Measurements from ENCODE around the gene NR1I3.

Gene NR1I3

DNA sequence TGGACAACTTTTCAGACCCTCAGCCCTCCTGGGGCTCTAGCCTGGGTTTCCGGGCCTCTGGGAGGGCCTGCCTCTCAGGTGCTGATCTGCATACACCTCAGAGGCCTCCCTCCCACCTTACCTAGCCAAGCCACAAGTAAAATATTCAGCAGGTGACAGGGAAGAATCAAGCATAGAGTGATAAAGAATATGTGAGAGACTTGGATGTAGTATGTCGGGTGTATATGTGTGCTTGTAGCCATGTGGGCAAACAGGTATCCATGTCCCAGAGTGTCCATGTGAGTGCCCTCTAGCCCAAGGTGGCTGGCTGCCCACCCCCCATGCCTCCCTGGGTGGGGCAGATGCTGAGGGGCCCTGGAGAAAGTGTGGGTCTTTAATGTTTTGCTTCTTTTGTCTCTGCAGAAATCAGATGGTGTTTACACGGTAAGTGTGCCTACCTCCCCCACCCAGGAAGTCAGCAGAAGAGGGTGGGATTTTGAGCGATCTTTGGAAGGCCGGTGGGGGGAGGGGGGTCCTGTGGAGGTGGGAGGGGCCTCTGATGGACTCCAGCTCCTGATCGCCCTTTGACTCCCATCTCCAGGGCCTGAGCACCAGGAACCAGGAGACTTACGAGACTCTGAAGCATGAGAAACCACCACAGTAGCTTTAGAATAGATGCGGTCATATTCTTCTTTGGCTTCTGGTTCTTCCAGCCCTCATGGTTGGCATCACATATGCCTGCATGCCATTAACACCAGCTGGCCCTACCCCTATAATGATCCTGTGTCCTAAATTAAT, 19.5 kb downstream of the NR1I3 start:
- no peak for DNase-seq (ENCODE audit: low spot score)

DNA sequence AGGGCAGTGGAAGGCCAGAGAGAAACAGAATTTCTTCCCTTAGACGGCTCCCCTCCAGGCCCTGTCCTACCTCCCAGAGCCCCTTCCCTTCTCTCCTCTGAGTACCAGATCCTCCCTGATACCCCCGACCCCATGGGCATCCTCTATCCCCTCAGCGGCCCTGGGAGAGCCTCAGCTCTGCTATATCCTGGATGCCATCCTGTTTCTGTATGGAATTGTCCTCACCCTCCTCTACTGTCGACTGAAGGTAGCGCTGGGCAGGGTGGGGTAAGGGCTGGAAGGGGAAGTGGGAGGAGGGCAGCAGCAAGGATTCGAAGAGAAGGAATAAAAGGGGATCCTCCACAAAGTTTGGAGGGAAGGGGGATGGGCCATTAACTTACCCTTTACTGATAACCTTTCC, 20.2 kb downstream of the NR1I3 start:
- no peak for DNase-seq (ENCODE audit: low spot score)

DNA sequence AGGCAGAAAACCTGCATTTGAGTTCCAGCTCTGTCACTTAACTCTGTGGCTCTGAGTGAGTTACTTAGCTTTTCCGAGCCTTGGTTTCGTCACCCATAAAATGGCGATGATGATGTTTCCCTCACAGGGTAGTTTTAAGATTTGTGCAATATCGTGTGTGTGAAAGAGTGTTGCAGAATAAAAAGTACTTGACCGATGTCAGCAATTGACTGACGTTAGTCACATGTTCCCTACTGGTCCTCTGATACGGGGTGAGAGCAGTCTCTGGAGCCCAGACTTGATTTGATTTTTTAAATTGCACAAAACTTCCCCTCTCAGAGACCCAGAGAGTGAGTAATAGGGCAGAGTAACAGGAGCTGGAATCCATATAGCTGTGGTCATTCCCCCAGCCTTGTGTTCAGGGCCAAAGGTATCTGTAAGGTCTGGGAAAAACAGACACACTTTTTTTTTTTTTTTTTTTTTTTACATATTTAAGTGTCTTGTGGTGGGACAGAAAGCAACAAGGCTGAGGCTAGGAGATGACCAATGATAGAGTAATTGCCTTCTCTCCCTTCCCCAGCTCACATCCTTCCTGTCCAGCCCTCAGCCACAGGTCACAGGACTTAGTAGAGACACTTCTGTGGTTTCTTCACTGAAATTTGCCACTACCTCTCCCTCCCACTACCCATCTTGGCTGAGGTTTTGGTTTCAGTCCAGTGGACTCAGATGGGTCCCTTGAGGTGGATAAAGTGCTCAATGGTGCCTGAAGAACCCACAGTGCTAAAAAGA, 20.9 kb downstream of the NR1I3 start:
- peak; percentile 58 for DNase-seq (ENCODE audit: low spot score)

DNA sequence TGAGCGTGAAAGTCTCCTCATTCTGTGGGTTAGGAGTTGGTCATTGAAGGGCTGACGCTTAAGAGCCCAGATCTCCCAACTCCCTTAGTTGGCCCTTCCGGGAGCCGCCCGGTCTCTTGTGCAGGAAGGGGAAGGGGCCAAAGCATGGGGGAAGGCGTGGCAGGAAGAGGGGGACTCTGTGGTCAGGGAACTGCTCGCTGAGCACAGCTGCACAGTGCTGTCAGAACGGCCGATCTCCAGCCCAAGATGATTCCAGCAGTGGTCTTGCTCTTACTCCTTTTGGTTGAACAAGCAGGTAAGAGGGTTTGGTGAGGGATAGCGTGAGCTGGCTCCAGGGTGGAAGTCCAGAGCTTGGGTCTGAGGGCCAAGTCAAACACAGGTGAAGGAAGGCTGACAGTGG, 22.9 kb downstream of the NR1I3 start, which contains the start of gene FCER1G:
TSS of gene FCER1G (plus strand) at position 220 of the 400 bp plus-strand sequence. CDS start at position 247, 27 bp downstream.
- DNase-seq (ENCODE audit: low spot score): no peak

DNA sequence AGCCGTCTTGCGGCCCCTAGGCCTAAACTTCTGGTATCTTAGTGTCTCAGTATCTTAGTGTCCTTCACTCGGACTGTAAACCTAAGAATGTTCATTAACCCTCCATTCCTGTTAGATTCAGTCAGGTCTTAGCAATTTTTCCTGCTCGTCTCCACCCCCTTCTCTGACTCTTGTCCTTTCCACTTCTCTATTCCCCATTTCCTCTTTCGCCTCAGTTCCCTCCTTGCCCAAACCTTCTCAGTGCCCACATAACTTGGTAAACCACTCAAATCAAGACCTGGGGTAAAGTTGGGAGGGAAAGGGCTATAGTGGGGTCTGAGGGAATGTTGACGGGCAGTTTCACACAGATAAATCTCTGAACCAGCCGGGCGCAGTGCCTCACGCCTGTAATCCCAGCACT, 23.6 kb downstream of the NR1I3 start:
- no peak for DNase-seq (ENCODE audit: low spot score)

DNA sequence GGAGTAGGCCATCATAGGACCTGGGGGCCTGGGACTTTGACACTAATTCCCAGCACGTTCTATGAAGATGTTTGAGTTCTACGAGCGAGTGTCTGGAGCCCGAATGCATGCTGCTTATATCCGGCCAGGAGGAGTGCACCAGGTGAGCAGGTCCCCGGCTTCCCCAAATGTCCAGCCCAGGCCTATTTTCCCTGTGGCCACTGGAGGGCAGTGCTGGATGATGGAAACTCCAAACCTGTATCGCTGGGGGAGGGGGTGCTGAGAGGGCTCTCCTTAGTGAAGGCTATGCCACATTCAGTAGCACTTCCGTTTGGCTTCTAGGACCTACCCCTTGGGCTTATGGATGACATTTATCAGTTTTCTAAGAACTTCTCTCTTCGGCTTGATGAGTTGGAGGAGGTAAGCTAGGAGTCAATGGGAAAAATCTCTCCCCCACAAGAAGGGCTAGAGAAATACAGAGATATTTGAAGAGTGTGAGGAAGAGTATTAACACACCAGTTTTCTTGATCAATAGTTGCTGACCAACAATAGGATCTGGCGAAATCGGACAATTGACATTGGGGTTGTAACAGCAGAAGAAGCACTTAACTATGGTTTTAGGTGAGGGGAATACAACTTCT, 28.1 kb downstream of the NR1I3 start:
- DNase-seq (ENCODE audit: low spot score): peak; percentile 86

DNA sequence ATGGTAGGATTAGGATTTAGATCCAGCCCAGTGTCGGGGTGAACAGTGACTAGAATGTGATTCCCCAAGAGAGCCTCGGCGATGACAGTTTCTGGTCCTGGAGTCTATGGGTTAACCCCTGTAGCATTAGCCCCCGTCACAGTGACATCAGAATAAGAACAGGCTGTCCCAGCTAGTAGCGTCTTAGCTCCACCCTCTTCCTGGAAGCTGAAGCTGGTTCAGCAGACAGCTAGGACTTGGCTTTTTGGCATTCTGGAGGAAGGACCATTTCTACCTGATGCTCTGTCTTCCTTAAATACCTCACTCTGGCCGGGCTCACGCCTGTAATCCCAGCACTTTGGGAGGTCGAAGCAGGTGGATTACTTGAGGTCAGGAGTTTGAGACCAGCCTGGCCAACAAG, 30.8 kb downstream of the NR1I3 start:
- DNase-seq (ENCODE audit: low spot score): no peak

DNA sequence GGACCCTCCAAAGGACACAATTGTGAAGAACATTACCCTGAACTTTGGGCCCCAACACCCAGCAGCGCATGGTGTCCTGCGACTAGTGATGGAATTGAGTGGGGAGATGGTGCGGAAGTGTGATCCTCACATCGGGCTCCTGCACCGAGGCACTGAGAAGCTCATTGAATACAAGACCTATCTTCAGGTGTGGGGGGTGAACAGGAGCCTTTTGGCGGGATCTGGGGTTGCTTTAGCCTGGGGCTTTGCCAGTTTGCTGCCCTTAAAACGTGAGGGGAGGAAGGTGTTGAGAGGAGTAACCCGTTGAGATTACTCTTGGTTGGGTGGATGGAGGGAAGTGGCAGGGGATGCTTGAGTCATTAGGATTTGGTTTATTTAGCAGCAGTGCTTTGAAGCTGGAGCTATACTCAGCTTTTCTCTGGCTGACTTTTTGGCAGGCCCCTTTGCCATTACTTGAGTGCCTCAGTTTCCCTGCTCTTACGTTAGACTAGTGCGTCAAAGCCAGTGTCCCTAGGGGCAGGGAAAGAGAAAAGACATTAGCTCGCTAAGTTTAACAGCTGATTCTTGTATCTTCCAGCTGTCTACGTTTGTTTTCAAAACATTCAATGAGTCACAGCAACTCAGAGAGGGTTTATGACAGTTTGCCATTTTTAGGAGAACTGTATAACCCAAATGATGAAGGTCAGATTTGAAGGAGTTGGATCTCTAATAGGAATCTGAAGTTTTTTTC, 31.4 kb downstream of the NR1I3 start:
- DNase-seq (ENCODE audit: low spot score): no peak

DNA sequence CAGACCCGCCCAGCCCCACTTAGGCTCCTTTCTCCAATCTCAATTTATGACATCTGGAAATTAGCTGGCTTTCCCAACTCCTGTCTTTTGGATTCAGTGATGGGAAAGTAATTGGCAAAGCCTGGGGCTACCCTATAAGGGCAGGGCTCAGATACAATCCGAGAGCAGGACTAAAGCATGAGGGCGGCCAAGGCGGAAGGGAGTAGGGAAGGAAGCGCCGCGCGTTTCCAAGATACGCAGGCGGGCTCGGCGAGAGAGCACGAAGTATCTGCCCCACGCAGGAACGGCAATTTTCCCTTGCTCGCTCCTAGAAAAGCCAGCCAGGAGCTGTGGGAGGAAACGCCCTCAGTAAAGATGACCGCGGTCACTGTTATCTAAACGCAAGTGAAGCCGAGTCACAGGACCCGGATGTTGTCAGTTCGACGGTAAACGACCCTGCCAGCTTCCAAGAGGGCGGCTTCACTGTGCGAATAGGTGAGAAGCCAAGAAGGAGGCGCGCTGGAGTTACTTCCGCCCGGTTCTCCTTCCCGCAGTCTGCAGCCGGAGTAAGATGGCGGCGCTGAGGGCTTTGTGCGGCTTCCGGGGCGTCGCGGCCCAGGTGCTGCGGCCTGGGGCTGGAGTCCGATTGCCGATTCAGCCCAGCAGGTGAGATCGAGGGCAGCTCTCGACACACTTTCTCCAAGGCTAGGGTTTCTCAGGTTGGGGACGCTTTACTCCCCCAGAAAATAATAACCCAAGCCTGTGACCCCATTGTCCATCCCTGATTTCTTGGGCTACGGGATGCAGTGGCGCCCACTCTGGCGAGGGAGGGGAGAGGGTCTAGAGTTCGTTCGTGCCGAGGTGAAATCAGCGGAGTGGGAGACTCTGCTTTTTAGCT, 35.9 kb downstream of the NR1I3 start, which contains the start of gene NDUFS2:
TSS of gene NDUFS2 (plus strand) at position 532 of the 877 bp plus-strand sequence. CDS start at position 551, 19 bp downstream.
- DNase-seq (ENCODE audit: low spot score): peak; percentile 93

DNA sequence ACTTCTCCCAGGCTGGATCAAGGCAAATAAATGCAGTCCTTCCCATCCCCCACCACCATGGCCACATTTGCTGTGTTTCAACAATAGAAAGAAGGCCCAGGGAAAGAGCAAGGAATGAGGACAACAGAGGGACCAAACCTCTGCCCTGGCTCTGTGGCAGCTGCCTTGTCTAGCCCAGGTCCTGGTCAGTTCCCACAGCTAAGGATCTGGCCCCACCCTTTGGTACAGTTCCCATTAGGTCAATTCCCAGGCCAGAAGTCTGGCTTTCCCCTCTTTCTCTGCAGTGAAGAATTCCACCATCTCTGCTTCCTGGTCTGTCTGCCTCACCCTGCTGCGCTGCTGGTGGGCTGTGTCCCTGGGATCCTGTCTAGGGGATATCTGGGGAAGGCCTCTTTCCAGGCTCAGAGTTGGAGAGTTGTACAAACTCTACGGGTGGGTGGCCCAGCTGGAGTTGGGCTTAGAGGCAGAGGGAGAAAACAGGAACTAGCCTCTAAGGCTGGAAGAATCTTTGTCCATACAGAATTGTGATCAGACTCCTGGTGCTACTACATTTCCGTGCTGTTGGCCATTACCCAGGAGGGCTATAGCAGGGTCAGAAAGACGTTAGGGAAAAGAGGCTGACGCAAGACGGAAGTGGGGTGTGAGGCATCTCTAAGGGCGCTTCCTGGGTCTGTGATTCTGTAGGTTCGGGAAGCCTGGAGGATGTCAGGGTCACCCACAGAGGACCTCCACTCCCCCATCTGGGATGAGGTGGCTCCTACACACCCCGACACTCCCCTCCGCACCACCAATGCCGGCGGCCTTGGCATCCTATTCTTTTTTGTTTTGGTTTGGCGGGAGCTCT, 36.8 kb downstream of the NR1I3 start:
- peak; percentile 72 for DNase-seq (ENCODE audit: low spot score)

DNA sequence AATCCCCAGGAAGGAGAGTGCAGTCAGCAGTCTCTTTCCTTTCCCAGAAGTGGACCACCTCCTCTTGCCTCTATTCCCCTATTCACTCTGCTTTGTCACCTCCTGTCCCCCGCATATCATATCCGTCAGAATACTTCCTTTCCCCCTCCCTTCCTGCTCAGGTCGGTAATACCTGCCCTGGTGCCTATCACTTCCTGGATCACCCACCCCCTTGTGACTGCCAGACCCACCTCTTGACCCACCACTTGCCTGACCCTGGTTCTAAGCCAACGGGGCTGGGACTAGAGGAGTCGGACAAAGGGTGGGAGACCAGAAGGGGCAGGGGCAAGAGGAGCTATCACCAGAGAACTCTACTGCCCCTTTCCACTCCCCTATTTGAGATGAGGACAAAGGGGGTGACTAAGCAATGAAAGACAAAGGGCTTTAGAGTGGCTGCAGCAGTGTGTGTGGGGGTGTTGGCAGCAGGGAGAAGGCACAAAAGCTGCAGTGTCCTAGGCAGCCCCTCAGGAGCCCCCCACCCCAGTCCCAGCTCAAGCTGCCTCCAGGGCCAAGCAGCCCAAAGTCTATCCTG, 37.5 kb downstream of the NR1I3 start:
- DNase-seq (ENCODE audit: low spot score): no peak

DNA sequence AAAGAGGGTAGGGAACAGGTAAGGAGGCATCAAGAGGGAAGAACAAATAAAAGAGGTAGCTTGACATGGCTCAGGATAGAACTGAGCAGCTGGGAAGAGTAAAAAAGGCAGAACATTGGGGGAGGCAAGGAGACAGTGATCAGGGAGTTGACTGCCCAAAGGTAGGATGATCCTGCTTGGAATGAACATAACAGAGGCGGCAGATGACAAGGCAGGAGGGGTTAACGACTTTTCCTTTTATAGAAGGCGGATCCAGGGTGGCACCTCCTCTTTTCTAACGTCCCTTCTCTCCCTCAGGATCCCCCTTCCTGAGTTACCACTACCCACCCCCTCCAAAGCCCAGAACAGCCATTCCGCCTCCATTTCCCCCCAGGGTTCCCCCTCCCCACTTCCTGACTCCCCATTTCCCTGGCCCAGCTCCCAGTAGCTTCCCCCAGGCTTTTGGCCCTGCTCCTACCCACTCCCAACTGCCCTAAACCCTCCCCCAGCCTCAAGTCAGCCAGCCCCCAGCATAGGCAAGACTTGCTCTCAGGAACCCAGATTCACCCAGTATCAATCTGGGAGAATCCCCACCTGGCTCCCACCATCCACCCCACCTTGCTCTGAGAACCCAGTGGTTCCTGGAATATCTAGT, 38.4 kb downstream of the NR1I3 start:
- DNase-seq (ENCODE audit: low spot score): no peak

DNA sequence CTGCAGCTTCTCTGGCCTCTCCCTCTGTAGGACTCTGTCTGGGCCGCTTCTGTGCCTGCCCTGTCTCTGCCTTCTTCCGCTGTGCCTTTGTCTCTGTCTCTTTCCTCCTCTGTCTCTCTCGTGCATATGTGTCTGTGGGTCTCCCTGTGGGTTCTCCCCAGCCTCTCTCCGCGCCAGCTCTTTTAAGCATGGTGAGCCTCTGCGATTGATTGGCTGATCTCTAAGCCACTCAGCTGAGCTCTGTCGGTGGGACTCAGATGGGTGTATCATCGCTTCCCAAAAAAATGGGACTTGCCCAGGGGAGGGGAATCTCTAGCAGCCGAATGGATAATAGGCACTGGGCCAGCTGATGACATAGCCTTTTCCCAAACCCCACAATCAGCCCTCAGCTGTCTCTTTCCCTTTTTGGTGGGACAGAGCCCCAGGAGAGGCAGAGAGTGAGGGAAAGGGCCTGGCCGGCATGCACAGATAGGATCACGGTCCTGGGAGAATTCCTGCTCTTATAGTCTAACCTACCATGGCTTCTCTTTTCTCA, 39.0 kb downstream of the NR1I3 start, which contains the start of gene ADAMTS4:
TSS of gene ADAMTS4 (minus strand) at position 158 of the 535 bp plus-strand sequence. CDS start 427 bp downstream, outside the sequence.
- peak; percentile 76 for DNase-seq (ENCODE audit: low spot score)

DNA sequence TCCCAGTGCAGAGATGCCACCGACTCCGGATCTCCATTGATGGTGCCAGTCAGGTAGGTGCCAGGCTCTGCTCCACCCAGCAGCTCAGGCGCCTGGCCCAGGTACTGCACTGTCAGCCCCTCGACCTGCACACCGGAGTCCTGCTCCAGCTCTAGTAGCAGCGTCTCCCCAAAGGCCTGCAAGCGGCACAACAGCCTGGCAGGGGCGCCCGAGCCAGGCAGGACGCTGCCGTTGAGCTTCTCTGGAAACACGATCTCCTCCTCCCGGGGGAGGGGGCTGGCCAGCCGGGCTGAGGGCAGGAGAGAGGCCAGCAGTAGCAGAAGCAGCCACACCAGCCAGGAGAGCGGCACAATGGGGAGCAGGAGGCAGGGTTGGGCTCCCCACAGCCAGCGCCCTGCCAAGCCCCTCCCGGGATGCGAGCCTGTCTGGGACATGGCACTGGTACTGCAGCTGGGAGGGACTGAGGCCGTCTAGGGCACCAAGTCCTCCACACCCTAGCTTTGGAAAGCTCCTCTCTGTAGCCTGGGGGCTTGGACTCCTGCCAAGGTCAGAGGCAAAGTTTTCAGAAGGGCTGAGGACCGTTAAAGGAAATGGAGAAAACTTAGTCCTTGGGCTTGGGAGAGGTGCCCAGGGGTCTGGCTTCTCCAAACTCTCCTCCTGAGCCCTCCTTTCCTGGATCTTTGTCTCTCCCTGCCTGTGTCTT, 39.7 kb downstream of the NR1I3 start:
- peak; percentile 47 for DNase-seq (ENCODE audit: low spot score)

DNA sequence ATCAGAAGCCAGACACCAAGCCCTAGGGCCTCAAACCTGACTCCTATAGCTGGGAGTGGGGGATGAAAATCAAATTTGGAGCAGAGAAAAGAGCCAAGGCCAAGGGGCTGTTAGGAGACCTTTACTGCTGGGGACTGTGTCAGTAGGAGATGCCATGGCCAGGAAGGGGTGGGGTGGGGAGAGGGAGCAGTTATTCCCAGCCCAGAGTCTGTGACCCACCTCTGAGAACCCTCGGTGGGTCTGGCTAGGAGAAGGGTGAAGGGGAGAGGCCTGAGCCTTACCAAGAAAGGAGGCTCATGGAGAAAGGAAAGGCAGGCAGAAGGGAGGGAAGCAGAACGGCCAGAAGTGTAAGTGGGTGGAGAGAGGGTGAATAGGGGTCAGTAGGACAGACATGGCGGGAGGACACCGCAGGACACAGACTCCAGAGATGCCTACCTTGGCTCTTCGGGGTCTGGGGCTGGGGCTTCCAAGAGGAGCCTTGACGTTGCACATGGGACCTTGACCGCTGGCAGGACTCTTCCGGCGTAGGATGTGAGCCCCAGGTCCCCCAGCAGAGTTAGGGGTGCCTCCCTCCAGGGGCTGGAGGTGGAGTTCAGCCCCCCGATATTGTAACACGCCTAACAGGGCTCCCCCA, 40.3 kb downstream of the NR1I3 start:
- DNase-seq (ENCODE audit: low spot score): no peak

DNA sequence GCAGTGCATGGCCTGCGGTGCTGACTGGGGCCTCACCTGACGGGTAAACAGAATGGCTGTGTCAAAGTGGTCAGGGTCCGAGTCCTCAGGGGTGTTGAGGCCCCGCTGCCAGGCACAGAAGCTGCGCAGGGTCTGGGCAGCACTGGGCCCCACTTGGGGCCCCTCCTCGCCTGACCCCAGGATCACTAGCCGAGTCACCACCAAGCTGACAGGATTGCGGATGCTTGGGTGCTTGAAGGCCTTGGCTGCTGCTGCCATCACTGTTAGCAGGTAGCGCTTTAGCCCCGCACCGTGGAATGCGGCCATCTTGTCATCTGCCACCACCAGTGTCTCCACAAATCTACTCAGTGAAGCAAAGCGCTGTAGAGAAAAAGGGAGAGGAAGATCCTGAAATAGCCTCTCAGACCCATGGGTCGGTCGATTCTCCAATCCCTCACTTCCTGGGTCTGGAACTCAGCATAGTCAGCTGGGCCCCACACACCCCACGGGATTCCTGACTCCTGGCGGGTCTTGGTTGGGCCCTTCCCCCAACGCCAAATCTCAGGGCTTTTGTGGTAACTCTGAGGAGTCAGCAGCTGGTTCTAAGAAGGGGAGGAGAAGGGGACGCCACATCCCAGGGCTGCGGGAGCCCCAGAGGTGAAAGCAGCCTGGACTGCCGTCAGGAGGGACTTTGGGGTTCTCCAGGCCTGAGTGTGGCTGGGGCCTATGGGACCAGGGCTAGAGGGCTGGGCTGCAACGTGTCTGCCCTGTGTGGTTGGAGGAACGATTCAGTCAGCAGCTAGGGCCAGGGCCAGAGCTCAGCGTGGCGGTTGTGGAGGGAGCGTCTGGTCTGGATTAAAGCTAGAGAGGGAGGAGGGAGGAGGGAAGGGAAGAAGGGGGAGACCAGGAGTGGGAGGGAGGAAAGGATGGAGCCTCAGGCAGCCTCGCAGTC, 41.2 kb downstream of the NR1I3 start:
- DNase-seq (ENCODE audit: low spot score): peak; percentile 87

DNA sequence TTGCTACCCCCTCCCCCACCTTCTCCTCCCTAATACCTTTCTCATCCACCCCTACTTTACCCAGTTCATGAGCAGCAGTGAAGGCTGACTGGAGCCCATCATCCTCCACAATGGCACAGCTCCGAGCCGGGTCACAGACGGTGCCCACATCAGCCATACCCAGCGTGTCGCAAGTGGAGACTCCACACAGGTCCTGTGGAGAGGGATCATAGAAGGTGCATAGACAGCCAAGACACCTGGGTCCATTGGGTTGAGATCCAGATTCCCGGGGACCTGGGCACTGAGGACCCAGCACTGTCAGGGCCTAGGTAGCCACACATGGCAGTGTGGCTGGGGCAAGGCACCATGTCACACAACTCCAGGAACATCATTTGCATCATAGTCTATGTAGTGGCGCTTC, 41.9 kb downstream of the NR1I3 start:
- no peak for DNase-seq (ENCODE audit: low spot score)

Measured in AG20443 (cell line).